ENCODE measurements around the gene TPO.

The TPO gene

GRCh38 chr2:1538663-1539062 lies 125.4 kb downstream of the TPO start:
- no peak overlapping the region for H3K4me3 ChIP-seq (ENCODE audit: low read depth, low read length)
- DNase-seq (ENCODE audit: low read depth): no peak
- TF ChIP-seq CTCF (IDR thresholded peaks at IDR 0.05; ENCODE audit: insufficient read depth, low read depth, low read length, missing control alignments): no peak

GRCh38 chr2:1539441-1539840 lies 126.2 kb downstream of the TPO start:
- no peak for TF ChIP-seq CTCF (IDR thresholded peaks at IDR 0.05; ENCODE audit: insufficient read depth, low read depth, low read length, missing control alignments)
- no peak for DNase-seq (ENCODE audit: low read depth)
- no peak overlapping the region for H3K4me3 ChIP-seq (ENCODE audit: low read depth, low read length)

GRCh38 chr2:1539973-1540372 lies 126.7 kb downstream of the TPO start:
- no peak overlapping the region for H3K4me3 ChIP-seq (ENCODE audit: low read depth, low read length)
- DNase-seq (ENCODE audit: low read depth): no peak
- no peak for TF ChIP-seq CTCF (IDR thresholded peaks at IDR 0.05; ENCODE audit: insufficient read depth, low read depth, low read length, missing control alignments)

- no peak for DNase-seq (ENCODE audit: low read depth)
- no peak for TF ChIP-seq CTCF (IDR thresholded peaks at IDR 0.05; ENCODE audit: insufficient read depth, low read depth, low read length, missing control alignments)
- no peak overlapping the region for H3K4me3 ChIP-seq (ENCODE audit: low read depth, low read length)
These were observed 127.2 kb downstream of the TPO start for GRCh38 chr2:1540481-1540880.

GRCh38 chr2:1541040-1541439 lies 127.8 kb downstream of the TPO start:
- no peak overlapping the region for H3K4me3 ChIP-seq (ENCODE audit: low read depth, low read length)
- TF ChIP-seq CTCF (IDR thresholded peaks at IDR 0.05; ENCODE audit: insufficient read depth, low read depth, low read length, missing control alignments): no peak

GRCh38 chr2:1541819-1542475 lies 128.7 kb downstream of the TPO start:
- no peak for DNase-seq (ENCODE audit: low read depth)
- H3K4me3 ChIP-seq (ENCODE audit: low read depth, low read length): no peak overlapping the region
- TF ChIP-seq CTCF (IDR thresholded peaks at IDR 0.05; ENCODE audit: insufficient read depth, low read depth, low read length, missing control alignments): no peak

More at GRCh38 chr2:1541040-1541439, 127.8 kb downstream of the TPO start:
- no peak for DNase-seq (ENCODE audit: low read depth)

- H3K4me3 ChIP-seq (ENCODE audit: low read depth, low read length): no peak overlapping the region
- no peak for DNase-seq (ENCODE audit: low read depth)
- TF ChIP-seq CTCF (IDR thresholded peaks at IDR 0.05; ENCODE audit: insufficient read depth, low read depth, low read length, missing control alignments): no peak
These were observed 129.7 kb downstream of the TPO start for GRCh38 chr2:1542971-1543370.
